Panc1 (cell line): ENCODE measurements around the gene GLIPR2.

ENCODE experiments used
- CTCF ChIP-seq: fragments of 450-650 bp; IDR thresholded peaks from 2 replicates; pipeline ENCODE4 v1.5.1; 2017; ENCODE audit warnings: mild to moderate bottlenecking
- POLR2AphosphoS5 ChIP-seq: IDR thresholded peaks from 2 replicates; pipeline ENCODE4 v1.6.1; 2012; ENCODE audit warnings: mild to moderate bottlenecking, low read depth, low read length, moderate library complexity
- SIN3A ChIP-seq: IDR thresholded peaks from 2 replicates; pipeline ENCODE4 v1.6.1; 2012; ENCODE audit warnings: low read depth, mild to moderate bottlenecking, low read length, moderate library complexity, borderline replicate concordance; ENCODE audit not compliant: insufficient read depth

- no peak for TF ChIP-seq CTCF
- no peak for TF ChIP-seq POLR2AphosphoS5
- TF ChIP-seq SIN3A: no peak
Measured at GRCh38 chr9:36129139-36129538, 7.4 kb upstream of the GLIPR2 start.
